Measurements from ENCODE around the gene NPAP1. TPM values are rescaled to one million over a fixed set of nuclear protein-coding genes. Genes with fewer than 3 reads are reported as not detected.
"Not testable (repeated sequence)": the region's sequence is repeated elsewhere in the genome, so short reads cannot be mapped to it uniquely, and the experiment has no call there.

NPAP1 gene
- not detected for total RNA-seq

- DNase-seq, result no peak
- Mint-ChIP-seq H3K36me3 (ENCODE audit: insufficient read depth in 2 of 2) (peaks cover 0 to 12% of the 10 kb centered on the region in 2 donors), H3K9me3 (peaks cover 9 to 15% of the 10 kb centered on the region in 2 donors), H3K27me3 (ENCODE audit: low read depth) (no peaks in the 10 kb centered on the region), H3K27ac (no peak within 1 kb of the TSS), H3K4me3 (no peak within 1 kb of the TSS), H3K4me1 (ENCODE audit: low read depth) (no peaks in the 10 kb centered on the region)
- no peak for ATAC-seq (replicated peaks in 1 of 2)
These were observed at the start of gene NPAP1 for GRCh38 chr15:24675332-24676144. Gene NPAP1 (plus strand): TSS chr15:24675775. CDS start chr15:24675868, 93 bp downstream.

DNA sequence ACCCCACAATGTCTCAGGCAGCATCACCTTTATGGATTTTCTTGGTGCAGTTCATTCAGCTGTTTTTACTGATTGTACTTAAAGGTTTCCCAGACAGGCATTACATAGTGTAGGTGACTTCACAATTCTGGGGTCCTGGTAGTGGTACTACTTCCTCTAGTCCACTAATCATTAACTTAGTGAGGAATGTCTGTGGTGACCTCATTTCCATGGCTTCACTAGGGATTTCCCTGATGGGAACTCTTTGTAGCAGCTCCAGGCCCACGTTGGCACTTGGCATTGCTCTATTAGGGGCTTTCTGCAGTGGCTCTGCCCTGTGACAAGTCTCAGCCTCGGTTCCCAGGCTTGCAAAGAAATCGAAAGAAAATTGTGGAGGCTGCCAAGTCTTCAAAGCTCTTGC, 48.1 kb upstream of the NPAP1 start:
- H3K27ac Mint-ChIP-seq, result no peak overlapping the region

GRCh38 chr15:24633082-24633481, 42.5 kb upstream of the NPAP1 start:
- Mint-ChIP-seq H3K4me1 (ENCODE audit: low read depth) (no peaks in the 10 kb centered on the region), H3K9me3 (peaks cover 16 to 22% of the 10 kb centered on the region in 2 donors), H3K4me3 (no peak overlapping the region), H3K36me3 (ENCODE audit: insufficient read depth in 2 of 2) (peaks cover 0 to 2% of the 10 kb centered on the region in 2 donors), H3K27me3 (ENCODE audit: low read depth) (no peaks in the 10 kb centered on the region), H3K27ac (no peak overlapping the region)
- no peak for DNase-seq
- no peak for ATAC-seq (replicated peaks in 1 of 2)

More for the DNA sequence above, 48.1 kb upstream of the NPAP1 start:
- peaks cover 11 to 16% of the 10 kb centered on the region in 2 donors for H3K9me3 Mint-ChIP-seq
- no peak overlapping the region for H3K4me3 Mint-ChIP-seq
- DNase-seq, result no peak
- H3K36me3 Mint-ChIP-seq (ENCODE audit: insufficient read depth in 2 of 2), result no peaks in the 10 kb centered on the region
- ATAC-seq (replicated peaks in 1 of 2), result no peak
- no peaks in the 10 kb centered on the region for H3K27me3 Mint-ChIP-seq (ENCODE audit: low read depth)
- H3K4me1 Mint-ChIP-seq (ENCODE audit: low read depth), result no peaks in the 10 kb centered on the region

- not testable (repeated sequence) for DNase-seq; ATAC-seq (replicated peaks in 1 of 2); H3K27me3 Mint-ChIP-seq (ENCODE audit: low read depth); H3K4me3 Mint-ChIP-seq; H3K4me1 Mint-ChIP-seq (ENCODE audit: low read depth); H3K27ac Mint-ChIP-seq; H3K36me3 Mint-ChIP-seq (ENCODE audit: insufficient read depth in 2 of 2)
- peaks cover 19 to 23% of the 10 kb centered on the region in 2 donors for H3K9me3 Mint-ChIP-seq
These were observed 36.2 kb upstream of the NPAP1 start for GRCh38 chr15:24639412-24639811.

- H3K36me3 Mint-ChIP-seq (ENCODE audit: insufficient read depth in 2 of 2), result peaks cover 0 to 6% of the 10 kb centered on the region in 2 donors
- DNase-seq (no peak), ATAC-seq (replicated peaks in 1 of 2) (no peak)
- H3K4me1 Mint-ChIP-seq (ENCODE audit: low read depth), result no peaks in the 10 kb centered on the region
- H3K9me3 Mint-ChIP-seq, result peaks cover 11 to 18% of the 10 kb centered on the region in 2 donors
- no peak overlapping the region for H3K4me3 Mint-ChIP-seq
- no peak overlapping the region for H3K27ac Mint-ChIP-seq
- H3K27me3 Mint-ChIP-seq (ENCODE audit: low read depth), result no peaks in the 10 kb centered on the region
These were observed 29.9 kb upstream of the NPAP1 start for GRCh38 chr15:24645627-24646026.

DNA sequence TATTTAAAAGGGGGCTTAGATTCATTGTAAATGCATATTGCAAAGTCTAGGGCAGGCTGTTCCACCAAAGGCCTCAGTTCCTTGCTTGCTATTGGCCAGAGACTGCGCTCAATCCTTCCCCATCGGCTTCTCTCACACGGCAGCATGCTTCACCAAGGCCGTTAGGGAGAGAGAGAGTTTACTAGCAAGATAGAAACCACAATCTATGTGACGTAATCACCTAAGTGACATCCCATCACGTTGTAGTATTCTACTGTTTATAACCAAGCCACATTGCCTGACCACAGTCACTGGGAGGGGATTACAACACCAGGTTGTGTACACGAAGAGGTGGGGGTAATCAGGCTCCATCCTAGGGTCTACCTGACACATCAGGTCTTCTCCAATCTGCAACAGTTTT, 16.0 kb upstream of the NPAP1 start:
- H3K27me3 Mint-ChIP-seq (ENCODE audit: low read depth), result no peaks in the 10 kb centered on the region
- H3K4me1 Mint-ChIP-seq (ENCODE audit: low read depth), result no peaks in the 10 kb centered on the region
- no peak overlapping the region for H3K27ac Mint-ChIP-seq
- no peak overlapping the region for H3K4me3 Mint-ChIP-seq
- H3K36me3 Mint-ChIP-seq (ENCODE audit: insufficient read depth in 2 of 2), result no peaks in the 10 kb centered on the region
- H3K9me3 Mint-ChIP-seq, result peaks cover 2 to 10% of the 10 kb centered on the region in 2 donors
- ATAC-seq (replicated peaks in 1 of 2) (no peak), DNase-seq (no peak)

DNA sequence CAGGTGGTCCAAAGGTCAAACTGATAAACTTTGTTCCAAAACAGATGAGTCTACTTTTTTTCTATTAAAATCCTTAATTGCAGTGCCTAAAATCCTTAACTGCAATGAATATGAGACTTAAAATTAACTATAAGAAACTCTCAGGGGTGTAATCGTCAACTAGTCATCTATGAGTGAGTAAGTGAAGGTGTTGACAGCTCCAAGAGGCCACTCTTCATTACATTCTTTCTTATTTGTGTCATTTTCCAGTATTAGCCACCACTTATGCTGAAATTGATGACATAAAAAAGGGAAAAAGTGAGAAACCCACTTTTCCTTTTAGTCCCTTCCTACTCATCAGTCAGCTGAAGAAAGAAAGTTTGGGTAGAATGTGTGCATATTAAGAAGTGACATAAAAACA, 12.6 kb upstream of the NPAP1 start:
- no peaks in the 10 kb centered on the region for H3K27me3 Mint-ChIP-seq (ENCODE audit: low read depth)
- DNase-seq, result no peak
- peaks cover 8 to 9% of the 10 kb centered on the region in 2 donors for H3K9me3 Mint-ChIP-seq
- H3K36me3 Mint-ChIP-seq (ENCODE audit: insufficient read depth in 2 of 2), result no peaks in the 10 kb centered on the region
- ATAC-seq (replicated peaks in 1 of 2), result no peak
- H3K4me1 Mint-ChIP-seq (ENCODE audit: low read depth), result no peaks in the 10 kb centered on the region
- H3K27ac Mint-ChIP-seq, result no peak overlapping the region
- no peak overlapping the region for H3K4me3 Mint-ChIP-seq

DNA sequence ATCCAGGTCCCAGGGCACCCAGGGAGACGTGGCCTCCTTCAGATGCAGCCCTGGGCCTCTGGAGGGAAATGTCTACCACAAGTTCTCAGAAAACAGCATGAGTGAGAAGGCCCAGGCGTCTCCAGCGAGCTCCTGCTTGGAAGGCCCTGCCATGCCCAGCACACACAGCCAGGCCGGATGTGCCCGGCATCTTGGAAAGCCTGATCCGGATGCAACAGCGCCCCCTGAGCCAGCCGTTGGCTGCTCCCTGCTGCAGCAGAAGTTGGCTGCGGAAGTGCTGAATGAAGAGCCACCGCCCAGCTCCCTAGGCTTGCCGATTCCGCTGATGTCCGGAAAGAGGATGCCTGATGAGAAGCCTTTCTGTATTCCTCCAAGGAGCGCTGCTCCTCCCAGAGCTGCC, 856 bp downstream of the NPAP1 start:
- Mint-ChIP-seq H3K9me3 (peaks cover 9 to 15% of the 10 kb centered on the region in 2 donors), H3K4me1 (ENCODE audit: low read depth) (no peaks in the 10 kb centered on the region), H3K27me3 (ENCODE audit: low read depth) (no peaks in the 10 kb centered on the region), H3K36me3 (ENCODE audit: insufficient read depth in 2 of 2) (peaks cover 0 to 12% of the 10 kb centered on the region in 2 donors), H3K4me3 (no peak overlapping the region), H3K27ac (no peak overlapping the region)
- ATAC-seq (replicated peaks in 1 of 2) (no peak), DNase-seq (no peak)

GRCh38 chr15:24678485-24678884, 2.9 kb downstream of the NPAP1 start:
- Mint-ChIP-seq H3K27ac (no peak overlapping the region), H3K36me3 (ENCODE audit: insufficient read depth in 2 of 2) (peaks cover 0 to 12% of the 10 kb centered on the region in 2 donors), H3K9me3 (peaks cover 9 to 15% of the 10 kb centered on the region in 2 donors), H3K4me1 (ENCODE audit: low read depth) (no peaks in the 10 kb centered on the region), H3K27me3 (ENCODE audit: low read depth) (no peaks in the 10 kb centered on the region), H3K4me3 (no peak overlapping the region)
- DNase-seq (no peak), ATAC-seq (replicated peaks in 1 of 2) (no peak)

DNA sequence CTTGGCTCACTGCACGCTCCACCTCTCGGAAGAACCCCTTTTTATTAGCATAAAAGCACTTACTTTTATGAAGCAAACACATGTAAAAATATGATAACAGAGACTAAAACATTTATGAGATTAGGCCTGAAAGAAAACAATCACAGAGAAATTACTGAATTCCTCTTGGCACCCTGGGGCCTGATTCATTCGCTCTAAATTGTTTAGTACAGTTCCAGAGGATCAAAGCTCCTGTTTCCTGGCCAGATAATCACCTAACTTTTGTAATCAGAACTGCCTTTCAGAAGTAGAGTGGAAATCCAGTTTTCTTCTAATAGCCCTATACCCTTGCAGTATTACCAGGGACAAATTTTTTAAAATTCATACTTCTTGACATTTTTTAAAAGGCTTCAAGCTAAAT, 6.4 kb downstream of the NPAP1 start:
- Mint-ChIP-seq H3K27ac (no peak overlapping the region), H3K27me3 (ENCODE audit: low read depth) (no peaks in the 10 kb centered on the region), H3K4me3 (no peak overlapping the region), H3K9me3 (peaks cover 17 to 18% of the 10 kb centered on the region in 2 donors), H3K36me3 (ENCODE audit: insufficient read depth in 2 of 2) (peaks cover 0 to 8% of the 10 kb centered on the region in 2 donors), H3K4me1 (ENCODE audit: low read depth) (no peaks in the 10 kb centered on the region)
- ATAC-seq (replicated peaks in 1 of 2) (no peak), DNase-seq (no peak)

- not testable (repeated sequence) for ATAC-seq (replicated peaks in 1 of 2); H3K36me3 Mint-ChIP-seq (ENCODE audit: insufficient read depth in 2 of 2); H3K4me1 Mint-ChIP-seq (ENCODE audit: low read depth); H3K27ac Mint-ChIP-seq; H3K4me3 Mint-ChIP-seq; DNase-seq; H3K27me3 Mint-ChIP-seq (ENCODE audit: low read depth)
- H3K9me3 Mint-ChIP-seq, result peaks cover 11% of the 10 kb centered on the region in 2 donors
These were observed 7.3 kb downstream of the NPAP1 start for GRCh38 chr15:24682905-24683304.

- Mint-ChIP-seq H3K4me1 (ENCODE audit: low read depth) (no peaks in the 10 kb centered on the region), H3K9me3 (peaks cover 9 to 11% of the 10 kb centered on the region in 2 donors), H3K27me3 (ENCODE audit: low read depth) (no peaks in the 10 kb centered on the region), H3K27ac (no peak overlapping the region), H3K4me3 (no peak overlapping the region), H3K36me3 (ENCODE audit: insufficient read depth in 2 of 2) (no peaks in the 10 kb centered on the region)
- ATAC-seq (replicated peaks in 1 of 2) (no peak), DNase-seq (no peak)
These were observed 8.2 kb downstream of the NPAP1 start for GRCh38 chr15:24683736-24684135.

GRCh38 chr15:24684313-24684712, 8.7 kb downstream of the NPAP1 start:
- H3K27ac Mint-ChIP-seq, result no peak overlapping the region
- H3K27me3 Mint-ChIP-seq (ENCODE audit: low read depth), result no peaks in the 10 kb centered on the region
- H3K4me1 Mint-ChIP-seq (ENCODE audit: low read depth), result no peaks in the 10 kb centered on the region
- ATAC-seq (replicated peaks in 1 of 2) (no peak), DNase-seq (no peak)
- H3K9me3 Mint-ChIP-seq, result peaks cover 9 to 11% of the 10 kb centered on the region in 2 donors
- no peaks in the 10 kb centered on the region for H3K36me3 Mint-ChIP-seq (ENCODE audit: insufficient read depth in 2 of 2)
- H3K4me3 Mint-ChIP-seq, result no peak overlapping the region

DNA sequence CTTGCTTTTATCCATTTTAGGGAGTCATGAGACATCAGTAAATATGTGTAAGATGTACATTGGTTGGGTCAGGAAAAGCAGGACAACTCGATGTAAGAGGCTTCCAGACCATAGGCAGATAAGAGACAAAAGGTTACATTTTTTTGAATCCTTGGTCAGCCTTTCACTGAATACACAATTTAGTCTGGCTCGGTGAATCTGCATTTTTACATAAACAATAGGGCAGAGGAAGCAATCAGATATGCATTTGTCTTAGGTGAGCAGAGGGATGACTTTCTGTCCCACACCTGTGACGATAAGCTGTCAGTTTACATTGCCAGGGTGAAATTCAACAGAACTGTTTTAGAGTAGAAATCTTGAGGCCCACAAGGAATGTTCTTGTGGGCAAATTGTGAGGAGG, 20.6 kb downstream of the NPAP1 start:
- H3K4me1 Mint-ChIP-seq (ENCODE audit: low read depth), result no peaks in the 10 kb centered on the region
- DNase-seq (no peak), ATAC-seq (replicated peaks in 1 of 2) (no peak)
- H3K9me3 Mint-ChIP-seq, result peaks cover 7 to 12% of the 10 kb centered on the region in 2 donors
- no peaks in the 10 kb centered on the region for H3K27me3 Mint-ChIP-seq (ENCODE audit: low read depth)
- H3K4me3 Mint-ChIP-seq, result no peak overlapping the region
- no peak overlapping the region for H3K27ac Mint-ChIP-seq
- H3K36me3 Mint-ChIP-seq (ENCODE audit: insufficient read depth in 2 of 2), result peaks cover 0 to 2% of the 10 kb centered on the region in 2 donors

All from activated T-cell treated with anti-CD3 and anti-CD28 coated beads, Interleukin-2, amount 50 U/mL, for 72 hours (primary cell).